ENCODE results near the gene NELL1.

DNA sequence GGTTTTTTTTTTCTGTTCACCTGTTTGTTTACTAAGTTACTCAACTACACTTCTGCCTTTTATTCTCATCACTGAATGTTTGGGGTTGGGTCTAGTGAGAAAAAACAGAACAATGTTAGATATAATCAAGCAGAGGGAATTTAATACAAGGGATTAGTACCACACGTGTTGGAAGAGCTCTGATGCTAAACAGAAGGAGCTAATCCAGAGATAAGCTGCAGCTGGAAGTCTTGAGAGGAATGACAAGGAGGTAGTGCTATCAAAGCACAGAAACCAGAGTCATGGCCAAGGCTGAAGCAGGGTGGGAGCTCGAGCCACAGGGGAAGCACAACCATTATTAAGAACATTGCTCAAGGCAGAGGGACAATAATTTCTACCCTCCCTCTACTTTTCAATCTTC, 919.4 kb downstream of the NELL1 start:
- TF ChIP-seq ZC3H11A (IDR thresholded peaks at IDR 0.05) (no peak), CTCF (IDR thresholded peaks at IDR 0.05) (no peak), RFX5 (IDR thresholded peaks at IDR 0.05) (no peak), MYC (IDR thresholded peaks at IDR 0.05; ENCODE audit: borderline replicate concordance, low read length) (no peak), CBX2 (IDR thresholded peaks at IDR 0.05; ENCODE audit: borderline replicate concordance, low read depth) (no peak), POLR2A (IDR thresholded peaks at IDR 0.05; ENCODE audit: low read length) (no peak), CHD2 (IDR thresholded peaks at IDR 0.05; ENCODE audit: low read length, partially characterized antibody) (no peak), SMC3 (IDR thresholded peaks at IDR 0.05) (no peak)
- TF ChIP-seq, protein P1, sequence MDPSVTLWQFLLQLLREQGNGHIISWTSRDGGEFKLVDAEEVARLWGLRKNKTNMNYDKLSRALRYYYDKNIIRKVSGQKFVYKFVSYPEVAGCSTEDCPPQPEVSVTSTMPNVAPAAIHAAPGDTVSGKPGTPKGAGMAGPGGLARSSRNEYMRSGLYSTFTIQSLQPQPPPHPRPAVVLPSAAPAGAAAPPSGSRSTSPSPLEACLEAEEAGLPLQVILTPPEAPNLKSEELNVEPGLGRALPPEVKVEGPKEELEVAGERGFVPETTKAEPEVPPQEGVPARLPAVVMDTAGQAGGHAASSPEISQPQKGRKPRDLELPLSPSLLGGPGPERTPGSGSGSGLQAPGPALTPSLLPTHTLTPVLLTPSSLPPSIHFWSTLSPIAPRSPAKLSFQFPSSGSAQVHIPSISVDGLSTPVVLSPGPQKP (IDR thresholded peaks at IDR 0.05; ENCODE audit: low read depth, low read length), result no peak

Data from A549 (cell line).